ENCODE data around the gene UTP18.
"Not testable (repeated sequence)": the region's sequence is repeated elsewhere in the genome, so short reads cannot be mapped to it uniquely, and the experiment has no call there.

Gene UTP18

DNA sequence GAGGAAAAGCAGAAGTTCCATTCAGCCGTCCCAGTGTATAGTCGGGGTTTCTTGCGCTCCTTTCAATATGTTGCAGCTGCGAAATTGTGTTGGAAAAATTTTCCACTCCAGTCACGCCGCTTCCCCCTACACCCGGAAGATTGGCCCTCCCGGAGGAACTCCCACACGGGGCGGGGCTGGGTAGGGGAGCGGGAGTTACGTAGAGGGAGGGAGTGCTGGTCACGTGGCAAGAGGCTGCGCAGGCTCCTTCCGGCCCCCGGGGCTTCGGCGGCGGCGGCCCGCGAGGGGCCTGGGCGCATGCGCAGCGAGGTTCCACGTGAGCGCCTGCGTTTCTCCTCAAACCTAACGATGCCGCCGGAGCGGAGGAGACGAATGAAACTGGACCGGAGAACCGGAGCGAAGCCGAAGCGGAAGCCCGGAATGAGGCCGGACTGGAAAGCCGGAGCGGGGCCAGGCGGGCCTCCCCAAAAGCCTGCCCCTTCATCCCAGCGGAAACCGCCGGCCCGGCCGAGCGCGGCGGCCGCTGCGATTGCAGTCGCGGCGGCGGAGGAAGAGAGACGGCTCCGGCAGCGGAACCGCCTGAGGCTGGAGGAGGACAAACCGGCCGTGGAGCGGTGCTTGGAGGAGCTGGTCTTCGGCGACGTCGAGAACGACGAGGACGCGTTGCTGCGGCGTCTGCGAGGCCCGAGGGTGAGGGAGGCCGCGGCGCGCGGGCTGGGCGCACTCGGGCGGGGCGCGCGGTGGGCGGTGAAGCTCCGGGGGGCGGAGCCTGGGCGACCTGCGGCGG, at the start of gene UTP18:
Gene UTP18 (plus strand): TSS at position 310 of the 787 bp plus-strand sequence. CDS start 39 bp downstream, at position 349.
- no peaks in the 10 kb centered on the region for H3K9me3 ChIP-seq (ENCODE audit: severe bottlenecking)
- H3K27ac ChIP-seq: peak within 1 kb of the TSS; percentile 98
- H3K36me3 ChIP-seq: peaks cover 68% of the 10 kb centered on the region
- H3K27me3 ChIP-seq (ENCODE audit: insufficient read depth, low read depth, severe bottlenecking): no peaks in the 10 kb centered on the region
- DNase-seq: peak; percentile 99
- H3K4me3 ChIP-seq (ENCODE audit: low read depth, low read length): peak within 1 kb of the TSS; percentile 93
- TF ChIP-seq, protein P1, sequence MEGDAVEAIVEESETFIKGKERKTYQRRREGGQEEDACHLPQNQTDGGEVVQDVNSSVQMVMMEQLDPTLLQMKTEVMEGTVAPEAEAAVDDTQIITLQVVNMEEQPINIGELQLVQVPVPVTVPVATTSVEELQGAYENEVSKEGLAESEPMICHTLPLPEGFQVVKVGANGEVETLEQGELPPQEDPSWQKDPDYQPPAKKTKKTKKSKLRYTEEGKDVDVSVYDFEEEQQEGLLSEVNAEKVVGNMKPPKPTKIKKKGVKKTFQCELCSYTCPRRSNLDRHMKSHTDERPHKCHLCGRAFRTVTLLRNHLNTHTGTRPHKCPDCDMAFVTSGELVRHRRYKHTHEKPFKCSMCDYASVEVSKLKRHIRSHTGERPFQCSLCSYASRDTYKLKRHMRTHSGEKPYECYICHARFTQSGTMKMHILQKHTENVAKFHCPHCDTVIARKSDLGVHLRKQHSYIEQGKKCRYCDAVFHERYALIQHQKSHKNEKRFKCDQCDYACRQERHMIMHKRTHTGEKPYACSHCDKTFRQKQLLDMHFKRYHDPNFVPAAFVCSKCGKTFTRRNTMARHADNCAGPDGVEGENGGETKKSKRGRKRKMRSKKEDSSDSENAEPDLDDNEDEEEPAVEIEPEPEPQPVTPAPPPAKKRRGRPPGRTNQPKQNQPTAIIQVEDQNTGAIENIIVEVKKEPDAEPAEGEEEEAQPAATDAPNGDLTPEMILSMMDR (IDR thresholded peaks at IDR 0.05; ENCODE audit: low read depth, low read length): no peak

DNA sequence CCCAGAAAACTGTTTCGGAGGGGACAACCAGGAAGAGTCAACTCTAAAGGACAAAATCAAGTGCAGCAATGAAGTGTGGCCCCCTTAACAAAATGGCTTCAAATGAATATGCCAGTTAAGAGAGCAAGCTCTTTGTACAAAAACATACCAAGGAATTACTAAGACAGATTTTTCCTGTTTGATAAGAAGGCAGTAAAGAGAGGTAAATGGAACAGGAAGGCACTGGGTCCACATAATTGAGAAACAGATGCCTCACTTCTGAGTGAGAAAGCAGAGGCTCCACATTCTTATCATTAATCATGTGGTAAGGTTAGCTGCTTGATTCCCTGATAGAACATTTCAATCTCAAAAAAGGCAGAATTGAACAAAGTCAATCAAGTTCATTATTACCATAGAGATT, 45.4 kb upstream of the UTP18 start:
- H3K27ac ChIP-seq: no peak overlapping the region
- DNase-seq: no peak
- H3K9me3 ChIP-seq (ENCODE audit: severe bottlenecking): no peaks in the 10 kb centered on the region
- H3K27me3 ChIP-seq (ENCODE audit: insufficient read depth, low read depth, severe bottlenecking): no peaks in the 10 kb centered on the region
- peaks cover 89% of the 10 kb centered on the region for H3K36me3 ChIP-seq
- TF ChIP-seq, protein P1 (IDR thresholded peaks at IDR 0.05; ENCODE audit: low read depth, low read length): no peak
- no peak overlapping the region for H3K4me3 ChIP-seq (ENCODE audit: low read depth, low read length)

DNA sequence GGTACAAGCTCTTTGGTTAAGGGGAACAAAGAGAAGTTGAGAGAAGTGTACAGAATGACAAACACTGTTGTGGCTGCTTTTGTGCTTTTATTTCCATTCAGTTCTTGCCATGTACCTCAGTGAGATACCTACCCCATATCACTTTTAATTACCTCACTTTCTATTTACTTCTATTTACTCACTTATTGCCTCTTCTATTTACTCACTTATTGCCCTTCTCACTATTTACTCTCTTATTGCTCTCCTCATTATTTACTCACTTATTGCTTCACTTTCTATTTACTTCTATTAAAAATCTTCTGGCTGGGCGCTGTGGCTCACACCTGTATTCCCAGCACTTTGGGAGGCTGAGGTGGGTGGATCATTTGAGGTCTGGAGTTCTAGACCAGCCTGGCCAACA, 42.4 kb upstream of the UTP18 start:
- H3K9me3 ChIP-seq (ENCODE audit: severe bottlenecking): no peaks in the 10 kb centered on the region
- H3K36me3 ChIP-seq: peaks cover 92% of the 10 kb centered on the region
- no peaks in the 10 kb centered on the region for H3K27me3 ChIP-seq (ENCODE audit: insufficient read depth, low read depth, severe bottlenecking)
- TF ChIP-seq, protein P1 (IDR thresholded peaks at IDR 0.05; ENCODE audit: low read depth, low read length): no peak
- H3K27ac ChIP-seq: no peak overlapping the region
- DNase-seq: no peak
- no peak overlapping the region for H3K4me3 ChIP-seq (ENCODE audit: low read depth, low read length)

DNA sequence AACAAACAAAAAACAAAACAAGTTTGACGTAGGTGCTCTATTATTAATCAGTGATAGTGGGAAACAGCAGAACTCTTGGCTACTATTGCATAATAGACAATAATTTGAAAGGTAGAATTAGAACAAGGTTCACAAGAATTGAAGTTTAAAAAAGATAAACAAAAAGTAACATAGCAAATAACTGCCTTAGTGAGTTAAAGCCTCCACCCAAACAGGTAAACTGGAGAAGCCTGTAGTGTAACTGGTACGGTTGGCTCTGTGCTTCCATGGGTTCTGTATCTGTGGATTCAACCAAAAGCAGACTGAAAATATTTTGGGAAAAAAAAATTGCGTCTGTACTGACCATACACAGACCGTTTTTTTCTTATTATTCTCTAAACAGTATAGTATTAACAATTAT, 39.0 kb upstream of the UTP18 start:
- TF ChIP-seq, protein P1 (IDR thresholded peaks at IDR 0.05; ENCODE audit: low read depth, low read length): no peak
- Histone ChIP-seq H3K27ac (no peak overlapping the region), H3K9me3 (ENCODE audit: severe bottlenecking) (no peaks in the 10 kb centered on the region), H3K27me3 (ENCODE audit: insufficient read depth, low read depth, severe bottlenecking) (no peaks in the 10 kb centered on the region), H3K36me3 (peaks cover 84% of the 10 kb centered on the region), H3K4me3 (ENCODE audit: low read depth, low read length) (no peak overlapping the region)
- no peak for DNase-seq

DNA sequence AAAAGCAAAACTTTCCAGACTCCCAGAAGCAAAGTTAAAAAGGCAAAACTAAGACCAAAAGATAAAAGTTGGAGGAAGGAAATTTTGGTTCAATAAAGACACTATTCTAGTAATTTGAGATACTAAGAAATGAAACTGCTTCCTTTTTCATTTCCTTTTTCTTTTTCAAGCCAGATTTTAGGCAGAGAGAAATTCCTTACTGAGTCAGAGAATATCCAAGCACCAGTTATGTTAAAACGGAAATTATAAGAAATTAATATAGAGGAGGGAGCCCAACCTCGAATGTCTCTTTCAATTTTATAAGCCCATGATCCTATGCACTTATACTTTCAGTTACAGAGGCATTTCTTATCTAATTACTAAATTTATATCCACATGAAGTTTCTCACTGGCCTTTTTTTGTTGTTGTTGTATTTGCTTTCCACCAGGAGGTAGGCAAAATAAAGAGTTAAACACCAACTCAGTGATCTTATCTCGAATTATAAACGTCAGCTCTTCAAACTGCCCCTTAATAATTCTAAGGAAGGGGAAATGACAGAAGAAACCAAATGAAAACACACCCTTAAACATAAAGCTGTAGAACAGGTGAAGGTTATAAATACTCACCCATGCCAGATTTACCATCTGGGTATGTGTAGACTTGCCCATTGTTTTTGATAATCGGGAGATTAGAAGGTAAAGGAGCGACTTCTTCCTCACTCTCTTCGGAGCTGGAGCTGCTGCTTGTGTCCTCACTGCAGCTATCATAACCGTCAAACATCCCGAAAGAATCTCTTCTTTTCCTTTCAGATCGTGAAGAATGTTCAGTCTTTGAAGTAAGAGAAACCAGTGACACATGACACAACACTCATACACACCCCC, 35.7 kb upstream of the UTP18 start:
- Histone ChIP-seq H3K4me3 (ENCODE audit: low read depth, low read length) (no peak overlapping the region), H3K9me3 (ENCODE audit: severe bottlenecking) (no peaks in the 10 kb centered on the region), H3K36me3 (peaks cover 53% of the 10 kb centered on the region), H3K27me3 (ENCODE audit: insufficient read depth, low read depth, severe bottlenecking) (no peaks in the 10 kb centered on the region), H3K27ac (no peak overlapping the region)
- TF ChIP-seq, protein P1 (IDR thresholded peaks at IDR 0.05; ENCODE audit: low read depth, low read length): no peak
- DNase-seq: no peak

DNA sequence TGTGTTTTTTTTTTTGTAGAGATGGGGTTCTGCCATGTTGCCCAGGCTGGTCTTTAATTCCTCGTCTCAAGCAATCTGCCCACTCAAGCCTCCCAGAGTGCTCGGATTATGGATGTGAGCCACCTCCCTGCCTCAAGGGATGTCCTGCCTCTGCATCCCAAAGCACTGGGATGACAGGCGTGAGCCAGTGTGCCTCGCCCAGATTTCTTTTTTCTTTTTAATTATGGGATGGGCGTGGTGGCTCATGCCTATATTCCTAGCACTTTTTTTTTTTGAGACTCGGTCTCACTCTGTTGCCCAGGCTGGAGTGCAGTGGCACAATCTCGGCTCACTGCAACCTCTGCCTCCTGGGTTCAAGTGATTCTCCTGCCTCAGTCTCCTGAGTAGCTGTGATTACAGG, 34.8 kb upstream of the UTP18 start:
- not testable (repeated sequence) for DNase-seq; H3K4me3 ChIP-seq (ENCODE audit: low read depth, low read length); H3K27me3 ChIP-seq (ENCODE audit: insufficient read depth, low read depth, severe bottlenecking); H3K9me3 ChIP-seq (ENCODE audit: severe bottlenecking); H3K27ac ChIP-seq
- peaks cover 44% of the 10 kb centered on the region for H3K36me3 ChIP-seq

Data from WERI-Rb-1 (cell line).